ENCODE results near the gene COX7A2L.

DNA sequence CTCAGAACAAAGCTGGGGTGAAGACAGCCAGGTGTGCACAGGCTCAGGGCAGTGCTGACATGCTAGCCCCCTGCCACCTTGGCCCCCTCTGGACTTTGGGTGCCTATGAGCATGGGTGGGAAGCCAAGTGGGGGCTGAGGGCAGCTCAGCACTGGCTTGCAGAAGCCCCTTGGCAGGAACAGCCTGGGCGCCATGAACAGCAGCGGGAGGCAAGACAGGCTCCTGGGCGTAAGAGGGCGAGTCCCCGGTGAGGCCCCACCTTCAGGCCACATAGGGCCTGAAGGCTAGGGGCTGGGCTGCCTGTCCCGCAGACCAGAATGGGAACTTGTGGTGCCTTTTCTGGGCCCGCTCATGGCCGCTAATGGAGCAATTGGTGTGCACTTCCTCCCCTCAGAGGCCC, 47.0 kb upstream of the COX7A2L start:
- TF ChIP-seq FOXM1 (IDR thresholded peaks at IDR 0.05; ENCODE audit: borderline replicate concordance) = no peak
- no peak for TF ChIP-seq ELF4 (IDR thresholded peaks at IDR 0.05)
- TF ChIP-seq CTBP1 (IDR thresholded peaks at IDR 0.05; ENCODE audit: borderline replicate concordance) = no peak
- TF ChIP-seq TARDBP (IDR thresholded peaks at IDR 0.05) = no peak
- TF ChIP-seq ARNT (IDR thresholded peaks at IDR 0.05) = no peak
- no peak for TF ChIP-seq FOXK2 (IDR thresholded peaks at IDR 0.05)
